GM12878 (cell line): Measurements from ENCODE around the gene ABCA7. TPM values are rescaled to one million over a fixed set of nuclear protein-coding genes. Genes with fewer than 3 reads are reported as not detected.

ENCODE experiments used
- ATF7 ChIP-seq: fragments of 450-650 bp; IDR thresholded peaks from 2 replicates; pipeline ENCODE4 v1.6.1; 2016; ENCODE audit warnings: low read depth, mild to moderate bottlenecking
- BCL11A ChIP-seq: IDR thresholded peaks from 2 replicates; pipeline ENCODE4 v1.6.1; 2011; ENCODE audit warnings: low read depth, low read length
- CBFB ChIP-seq: IDR thresholded peaks from 2 replicates; pipeline ENCODE4 v1.6.1; 2016; ENCODE audit warnings: antibody characterized with exemption, low read depth
- CBX5 ChIP-seq: sonication (generic); IDR thresholded peaks from 2 replicates; pipeline ENCODE4 v1.6.1; 2016; ENCODE audit warnings: low read depth, moderate library complexity, mild to moderate bottlenecking, inconsistent platforms
- CHD1 ChIP-seq: IDR thresholded peaks from 2 replicates; pipeline ENCODE4 v1.6.1; 2012; ENCODE audit warnings: low read depth, low read length, improper control_type of control experiment
- FOS ChIP-seq: IDR thresholded peaks from 3 replicates; pipeline ENCODE4 v1.6.1; 2011; ENCODE audit warnings: borderline replicate concordance; ENCODE audit not compliant: insufficient read length; ENCODE audit errors: extremely low read depth
- FOXM1 ChIP-seq: IDR thresholded peaks from 2 replicates; pipeline ENCODE4 v1.6.1; 2012; ENCODE audit warnings: low read depth, mild to moderate bottlenecking, inconsistent platforms, low read length, moderate library complexity
- NBN ChIP-seq: fragments of 450-650 bp; IDR thresholded peaks from 2 replicates; pipeline ENCODE4 v1.6.1; 2016
- NR2C2 ChIP-seq: IDR thresholded peaks from 2 replicates; pipeline ENCODE4 v1.6.1; 2011; ENCODE audit warnings: borderline replicate concordance, low read depth; ENCODE audit not compliant: control insufficient read depth, insufficient read length
- PML ChIP-seq: IDR thresholded peaks from 2 replicates; pipeline ENCODE4 v1.6.1; 2012; ENCODE audit warnings: low read length, inconsistent platforms
- POLR2A ChIP-seq: IDR thresholded peaks from 2 replicates; pipeline ENCODE4 v1.6.1; 2011; ENCODE audit warnings: low read depth, mild to moderate bottlenecking, low read length
- RB1 ChIP-seq: fragments of 450-650 bp; formaldehyde crosslinking; IDR thresholded peaks from 2 replicates; pipeline ENCODE4 v1.6.1; 2017; ENCODE audit warnings: mild to moderate bottlenecking, borderline replicate concordance
- RELA ChIP-seq: fragments of 450-650 bp; IDR thresholded peaks from 2 replicates; pipeline ENCODE4 v1.8.0; 2014; ENCODE audit warnings: borderline replicate concordance; ENCODE audit not compliant: partially characterized antibody
- RUNX3 ChIP-seq: IDR thresholded peaks from 2 replicates; pipeline ENCODE4 v1.6.1; 2012; ENCODE audit warnings: low read length, inconsistent platforms
- SMAD1 ChIP-seq: fragments of 450-650 bp; IDR thresholded peaks from 2 replicates; pipeline ENCODE4 v1.6.1; 2018; ENCODE audit warnings: mild to moderate bottlenecking, low read depth; ENCODE audit not compliant: partially characterized antibody
- SREBF1 ChIP-seq: IDR thresholded peaks from 2 replicates; pipeline ENCODE4 v1.6.1; 2012; ENCODE audit warnings: mild to moderate bottlenecking, low read length
- TCF12 ChIP-seq: IDR thresholded peaks from 2 replicates; pipeline ENCODE4 v1.6.1; 2011; ENCODE audit warnings: low read depth, mild to moderate bottlenecking, low read length
- WRNIP1 ChIP-seq: IDR thresholded peaks from 2 replicates; pipeline ENCODE4 v1.6.1; 2011; ENCODE audit warnings: low read depth, low read length, improper control_type of control experiment, borderline replicate concordance
- ZBED1 ChIP-seq: IDR thresholded peaks from 2 replicates; pipeline ENCODE4 v1.6.1; 2016; ENCODE audit warnings: borderline replicate concordance
- polyA plus RNA-seq, 11 experiments: library from polyadenylated mRNA; depleted of rRNA in 4 of 11; unstranded in 6 of 11; stranded (reverse) in 5 of 11; fragments of >200 nt; fragmentation: Nextera tagmentation in 4 of 11; fragmentation: Illumina TruSeq in 1 of 11; extraction: Ambion mirVana in 4 of 11; extraction: Trizol in 1 of 11; gene quantifications; 1 replicate in 1 of 11; 2 replicates in 10 of 11; pipeline versions ENCODE4 v1.2.1 to v1.2.3, GENCODE V29; 2011 to 2016; ENCODE audit warnings: inconsistent platforms in 2 of 11, missing spikeins in 2 of 11, low read depth in 1 of 11
- total RNA-seq, 4 experiments: library from RNA; depleted of rRNA in 3 of 4; stranded (reverse); fragments of >200 nt in 3 of 4; fragmentation: Illumina TruSeq in 1 of 4; extraction: Trizol in 1 of 4; gene quantifications; 2 replicates each; pipeline versions ENCODE4 v1.2.1 to v1.2.3, GENCODE V29; 2013 to 2021
- TF ChIP-seq, protein P1 (sequence below): fragments of 450-650 bp; IDR thresholded peaks from 2 replicates; pipeline ENCODE4 v1.6.1; 2017; ENCODE audit warnings: antibody characterized with exemption, mild to moderate bottlenecking, moderate library complexity
- TF ChIP-seq, protein P2 (sequence below): IDR thresholded peaks from 2 replicates; pipeline ENCODE4 v1.6.1; 2011; ENCODE audit warnings: borderline replicate concordance, low read depth, mild to moderate bottlenecking, moderate library complexity, low read length; ENCODE audit not compliant: insufficient read depth, poor library complexity, severe bottlenecking
- TF ChIP-seq, protein P3 (sequence below): fragments of 450-650 bp; IDR thresholded peaks from 2 replicates; pipeline ENCODE4 v1.6.1; 2018; ENCODE audit warnings: borderline replicate concordance, mild to moderate bottlenecking; ENCODE audit not compliant: partially characterized antibody
- TF ChIP-seq, protein P4 (sequence below), 3 experiments: IDR thresholded peaks in 2 of 3; conservative IDR thresholded peaks in 1 of 3; 2 replicates each; pipeline ENCODE4 v1.5.1; 2011; ENCODE audit warnings: low read depth in 3 of 3, low read length in 3 of 3, mild to moderate bottlenecking in 3 of 3, control low read depth in 2 of 3, moderate library complexity in 2 of 3, inconsistent platforms in 1 of 3, mixed read lengths in 1 of 3; ENCODE audit not compliant: control insufficient read depth in 2 of 3, insufficient read depth in 1 of 3; ENCODE audit errors: extremely low read depth in 1 of 3

Gene ABCA7
- total and polyA plus RNA-seq, 10 of the 15 experiments (the other 5 are each of a cell fraction or from before 2014, with no cell fraction given): 1.0 to 49.5 (median 14.8) TPM

DNA sequence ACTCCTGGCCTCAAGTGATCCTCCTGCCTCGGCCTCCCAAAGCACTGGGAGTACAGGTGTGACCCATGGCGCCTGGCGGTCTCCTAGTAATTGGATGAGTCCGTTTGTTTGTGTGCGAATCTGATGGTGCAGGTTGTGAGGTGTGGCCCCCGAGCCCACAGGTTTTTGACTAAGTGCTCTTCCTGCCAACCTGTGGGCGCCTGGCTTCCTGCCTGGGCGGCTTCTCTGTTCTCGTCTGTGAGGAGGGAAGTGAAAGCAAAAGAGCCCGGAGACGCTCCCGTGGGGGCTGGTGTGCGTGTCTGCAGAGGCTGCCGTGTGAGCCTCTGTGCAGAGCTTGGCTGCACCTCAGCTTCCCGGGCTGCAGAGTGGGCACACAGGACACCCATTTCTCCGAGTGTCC lies 37.0 kb downstream of the ABCA7 start (continued):
- TF ChIP-seq, protein P1, sequence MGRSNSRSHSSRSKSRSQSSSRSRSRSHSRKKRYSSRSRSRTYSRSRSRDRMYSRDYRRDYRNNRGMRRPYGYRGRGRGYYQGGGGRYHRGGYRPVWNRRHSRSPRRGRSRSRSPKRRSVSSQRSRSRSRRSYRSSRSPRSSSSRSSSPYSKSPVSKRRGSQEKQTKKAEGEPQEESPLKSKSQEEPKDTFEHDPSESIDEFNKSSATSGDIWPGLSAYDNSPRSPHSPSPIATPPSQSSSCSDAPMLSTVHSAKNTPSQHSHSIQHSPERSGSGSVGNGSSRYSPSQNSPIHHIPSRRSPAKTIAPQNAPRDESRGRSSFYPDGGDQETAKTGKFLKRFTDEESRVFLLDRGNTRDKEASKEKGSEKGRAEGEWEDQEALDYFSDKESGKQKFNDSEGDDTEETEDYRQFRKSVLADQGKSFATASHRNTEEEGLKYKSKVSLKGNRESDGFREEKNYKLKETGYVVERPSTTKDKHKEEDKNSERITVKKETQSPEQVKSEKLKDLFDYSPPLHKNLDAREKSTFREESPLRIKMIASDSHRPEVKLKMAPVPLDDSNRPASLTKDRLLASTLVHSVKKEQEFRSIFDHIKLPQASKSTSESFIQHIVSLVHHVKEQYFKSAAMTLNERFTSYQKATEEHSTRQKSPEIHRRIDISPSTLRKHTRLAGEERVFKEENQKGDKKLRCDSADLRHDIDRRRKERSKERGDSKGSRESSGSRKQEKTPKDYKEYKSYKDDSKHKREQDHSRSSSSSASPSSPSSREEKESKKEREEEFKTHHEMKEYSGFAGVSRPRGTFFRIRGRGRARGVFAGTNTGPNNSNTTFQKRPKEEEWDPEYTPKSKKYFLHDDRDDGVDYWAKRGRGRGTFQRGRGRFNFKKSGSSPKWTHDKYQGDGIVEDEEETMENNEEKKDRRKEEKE: no peak
- TF ChIP-seq, protein P2, sequence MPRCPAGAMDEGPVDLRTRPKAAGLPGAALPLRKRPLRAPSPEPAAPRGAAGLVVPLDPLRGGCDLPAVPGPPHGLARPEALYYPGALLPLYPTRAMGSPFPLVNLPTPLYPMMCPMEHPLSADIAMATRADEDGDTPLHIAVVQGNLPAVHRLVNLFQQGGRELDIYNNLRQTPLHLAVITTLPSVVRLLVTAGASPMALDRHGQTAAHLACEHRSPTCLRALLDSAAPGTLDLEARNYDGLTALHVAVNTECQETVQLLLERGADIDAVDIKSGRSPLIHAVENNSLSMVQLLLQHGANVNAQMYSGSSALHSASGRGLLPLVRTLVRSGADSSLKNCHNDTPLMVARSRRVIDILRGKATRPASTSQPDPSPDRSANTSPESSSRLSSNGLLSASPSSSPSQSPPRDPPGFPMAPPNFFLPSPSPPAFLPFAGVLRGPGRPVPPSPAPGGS: peak; percentile 63
- peak; percentile 76 for TF ChIP-seq TCF12
- peak; percentile 88 for TF ChIP-seq RUNX3
- no peak for TF ChIP-seq NR2C2
- TF ChIP-seq CBX5: peak; percentile 30; the same call in 1 of the 2 replicates
- TF ChIP-seq NBN: peak; percentile 93
- TF ChIP-seq FOS: no peak
- no peak for TF ChIP-seq POLR2A
- TF ChIP-seq ATF7: peak; percentile 66; the same call in 1 of the 2 replicates
- TF ChIP-seq SMAD1: no peak
- TF ChIP-seq SREBF1: no peak
- no peak; the same call in 1 of the 2 replicates for TF ChIP-seq ZBED1
- TF ChIP-seq, protein P3, sequence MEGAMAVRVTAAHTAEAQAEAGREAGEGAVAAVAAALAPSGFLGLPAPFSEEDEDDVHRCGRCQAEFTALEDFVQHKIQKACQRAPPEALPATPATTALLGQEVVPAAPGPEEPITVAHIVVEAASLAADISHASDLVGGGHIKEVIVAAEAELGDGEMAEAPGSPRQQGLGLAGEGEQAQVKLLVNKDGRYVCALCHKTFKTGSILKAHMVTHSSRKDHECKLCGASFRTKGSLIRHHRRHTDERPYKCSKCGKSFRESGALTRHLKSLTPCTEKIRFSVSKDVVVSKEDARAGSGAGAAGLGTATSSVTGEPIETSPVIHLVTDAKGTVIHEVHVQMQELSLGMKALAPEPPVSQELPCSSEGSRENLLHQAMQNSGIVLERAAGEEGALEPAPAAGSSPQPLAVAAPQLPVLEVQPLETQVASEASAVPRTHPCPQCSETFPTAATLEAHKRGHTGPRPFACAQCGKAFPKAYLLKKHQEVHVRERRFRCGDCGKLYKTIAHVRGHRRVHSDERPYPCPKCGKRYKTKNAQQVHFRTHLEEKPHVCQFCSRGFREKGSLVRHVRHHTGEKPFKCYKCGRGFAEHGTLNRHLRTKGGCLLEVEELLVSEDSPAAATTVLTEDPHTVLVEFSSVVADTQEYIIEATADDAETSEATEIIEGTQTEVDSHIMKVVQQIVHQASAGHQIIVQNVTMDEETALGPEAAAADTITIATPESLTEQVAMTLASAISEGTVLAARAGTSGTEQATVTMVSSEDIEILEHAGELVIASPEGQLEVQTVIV: peak; percentile 19
- TF ChIP-seq RB1: no peak
- 0 out of 2 replicates have a peak, but pooled peaks have one; percentile 68 for TF ChIP-seq CBFB
- no peak for TF ChIP-seq WRNIP1
- TF ChIP-seq RELA: no peak
- no peak for TF ChIP-seq CHD1
- peak; percentile 84; the same call in 1 of the 2 replicates for TF ChIP-seq FOXM1
- TF ChIP-seq BCL11A: peak; percentile 92
- TF ChIP-seq PML: peak; percentile 66; the same call in 1 of the 2 replicates
- TF ChIP-seq, protein P4, sequence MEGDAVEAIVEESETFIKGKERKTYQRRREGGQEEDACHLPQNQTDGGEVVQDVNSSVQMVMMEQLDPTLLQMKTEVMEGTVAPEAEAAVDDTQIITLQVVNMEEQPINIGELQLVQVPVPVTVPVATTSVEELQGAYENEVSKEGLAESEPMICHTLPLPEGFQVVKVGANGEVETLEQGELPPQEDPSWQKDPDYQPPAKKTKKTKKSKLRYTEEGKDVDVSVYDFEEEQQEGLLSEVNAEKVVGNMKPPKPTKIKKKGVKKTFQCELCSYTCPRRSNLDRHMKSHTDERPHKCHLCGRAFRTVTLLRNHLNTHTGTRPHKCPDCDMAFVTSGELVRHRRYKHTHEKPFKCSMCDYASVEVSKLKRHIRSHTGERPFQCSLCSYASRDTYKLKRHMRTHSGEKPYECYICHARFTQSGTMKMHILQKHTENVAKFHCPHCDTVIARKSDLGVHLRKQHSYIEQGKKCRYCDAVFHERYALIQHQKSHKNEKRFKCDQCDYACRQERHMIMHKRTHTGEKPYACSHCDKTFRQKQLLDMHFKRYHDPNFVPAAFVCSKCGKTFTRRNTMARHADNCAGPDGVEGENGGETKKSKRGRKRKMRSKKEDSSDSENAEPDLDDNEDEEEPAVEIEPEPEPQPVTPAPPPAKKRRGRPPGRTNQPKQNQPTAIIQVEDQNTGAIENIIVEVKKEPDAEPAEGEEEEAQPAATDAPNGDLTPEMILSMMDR (IDR thresholded peaks at IDR 0.05 in 2 of 3, conservative IDR thresholded peaks at IDR 0.05 in 1 of 3; ENCODE audit: control insufficient read depth in 2 of 3, extremely low read depth in 1 of 3, insufficient read depth in 1 of 3, low read depth in 3 of 3, low read length in 3 of 3): no peak
